Esophagus muscularis mucosa (tissue), 4 donors: Measurements from ENCODE around the gene PRPSAP1. TPM values are rescaled to one million over a fixed set of nuclear protein-coding genes. Genes with fewer than 3 reads are reported as not detected.
"Not testable (repeated sequence)": the region's sequence is repeated elsewhere in the genome, so short reads cannot be mapped to it uniquely, and the experiment has no call there.

Experiments used
- DNase-seq: peaks from one replicate; pipeline ENCODE4 v3.0.0-alpha.2; 2017; ENCODE audit errors: extremely low spot score
- H3K27ac ChIP-seq, 4 donors: fragments of 200-600 bp; sonication (generic); replicated peaks in 1 of 4; 1 replicate in 3 of 4; 2 replicates in 1 of 4; pipeline ENCODE4 v1.5.1; 2016 to 2019; ENCODE audit warnings: mild to moderate bottlenecking in 1 of 4
- H3K27me3 ChIP-seq, 4 donors: fragments of 200-600 bp; sonication (generic); one replicate each; pipeline versions ENCODE4 v1.5.1 to v1.6.0; 2016 to 2019
- H3K36me3 ChIP-seq, 4 donors: fragments of 200-600 bp; sonication (generic); one replicate each; pipeline ENCODE4 v1.5.1; 2016 to 2019
- H3K4me1 ChIP-seq, 4 donors: fragments of 200-600 bp; sonication (generic); one replicate each; pipeline ENCODE4 v1.5.1; 2016 to 2019
- H3K4me3 ChIP-seq, 4 donors: fragments of 200-600 bp; sonication (generic); 1 replicate in 2 of 4; 2 replicates in 2 of 4; pipeline ENCODE4 v1.5.1; 2016 to 2019; ENCODE audit warnings: mild to moderate bottlenecking in 4 of 4, moderate library complexity in 1 of 4
- H3K9me3 ChIP-seq, 4 donors: fragments of 200-600 bp; sonication (generic); 1 replicate in 3 of 4; 2 replicates in 1 of 4; pipeline ENCODE4 v1.5.1; 2016 to 2019
- EP300 ChIP-seq: sonication (generic); formaldehyde crosslinking; IDR thresholded peaks from one replicate; pipeline ENCODE4 v1.6.1; 2017; ENCODE audit warnings: antibody characterized with exemption
- POLR2A ChIP-seq: fragments of 450-650 bp; IDR thresholded peaks from one replicate; pipeline ENCODE4 v1.6.1; 2017; ENCODE audit warnings: antibody characterized with exemption, moderate library complexity, mild to moderate bottlenecking, low read depth
- POLR2AphosphoS5 ChIP-seq, 2 donors: sonication (generic); formaldehyde crosslinking; IDR thresholded peaks; one replicate each; pipeline ENCODE4 v1.6.1; 2017; ENCODE audit warnings: antibody characterized with exemption in 2 of 2
- whole genome bisulfite sequencing: methylation state at CpG from one replicate; pipeline ENCODE4 v1.1.5; 2018; 5-methylcytosine and 5-hydroxymethylcytosine counted together
- intact Hi-C: fragments of 100-400 bp; cut with DNase I; formaldehyde crosslinking; loops from one replicate; pipeline ENCODE4 v1.15.1; 2023
- total RNA-seq, 4 donors: library from RNA; depleted of rRNA; stranded (reverse); fragments of >200 nt; gene quantifications; one replicate each; pipeline versions ENCODE4 v1.1.0 to v1.2.1, GENCODE V29; 2016
- TF ChIP-seq, protein P1 (sequence below), 3 experiments: fragments of 200-600 bp in 2 of 3; fragments of 450-650 bp in 1 of 3; sonication (generic) in 2 of 3; IDR thresholded peaks; one replicate each; pipeline ENCODE4 v1.5.1; 2017 to 2019; ENCODE audit warnings: antibody characterized with exemption in 3 of 3, mild to moderate bottlenecking in 2 of 3, moderate library complexity in 1 of 3

Gene PRPSAP1
- total RNA-seq, 4 donors from 2014 or later: 37.3 to 71.4 (median 50.4) TPM

DNA sequence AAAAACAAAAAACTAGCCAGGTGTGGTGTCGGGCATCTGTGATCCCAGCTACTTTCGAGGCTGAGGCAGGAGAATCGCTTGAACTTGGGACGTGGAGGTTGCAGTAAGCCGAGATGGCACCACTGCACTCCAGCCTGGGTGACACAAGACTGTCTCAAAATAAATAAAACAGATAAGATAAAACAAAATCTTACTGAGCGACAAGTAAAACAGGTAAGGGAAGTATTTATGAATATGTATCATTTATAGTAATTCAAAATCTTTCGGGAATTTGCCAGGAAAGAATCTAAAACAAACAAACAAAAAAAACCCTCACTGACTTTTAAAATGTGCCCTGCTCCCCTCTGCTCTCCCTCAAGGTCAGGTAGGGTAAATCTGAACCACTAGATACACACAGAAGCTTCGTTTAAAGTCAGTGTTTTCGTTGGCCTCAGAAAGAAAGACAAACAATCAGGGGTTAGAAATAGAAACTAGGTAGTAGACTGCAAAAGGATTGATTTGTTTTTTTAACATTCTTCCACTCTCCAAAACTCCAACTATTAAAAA, 2.1 kb downstream of the PRPSAP1 start:
- WGBS: 71% methylated on average over 9 of the region's 9 CpGs
- TF ChIP-seq POLR2AphosphoS5 (IDR thresholded peaks at IDR 0.05) (no peak), EP300 (no peak), POLR2A (no peak)
- TF ChIP-seq, protein P1, sequence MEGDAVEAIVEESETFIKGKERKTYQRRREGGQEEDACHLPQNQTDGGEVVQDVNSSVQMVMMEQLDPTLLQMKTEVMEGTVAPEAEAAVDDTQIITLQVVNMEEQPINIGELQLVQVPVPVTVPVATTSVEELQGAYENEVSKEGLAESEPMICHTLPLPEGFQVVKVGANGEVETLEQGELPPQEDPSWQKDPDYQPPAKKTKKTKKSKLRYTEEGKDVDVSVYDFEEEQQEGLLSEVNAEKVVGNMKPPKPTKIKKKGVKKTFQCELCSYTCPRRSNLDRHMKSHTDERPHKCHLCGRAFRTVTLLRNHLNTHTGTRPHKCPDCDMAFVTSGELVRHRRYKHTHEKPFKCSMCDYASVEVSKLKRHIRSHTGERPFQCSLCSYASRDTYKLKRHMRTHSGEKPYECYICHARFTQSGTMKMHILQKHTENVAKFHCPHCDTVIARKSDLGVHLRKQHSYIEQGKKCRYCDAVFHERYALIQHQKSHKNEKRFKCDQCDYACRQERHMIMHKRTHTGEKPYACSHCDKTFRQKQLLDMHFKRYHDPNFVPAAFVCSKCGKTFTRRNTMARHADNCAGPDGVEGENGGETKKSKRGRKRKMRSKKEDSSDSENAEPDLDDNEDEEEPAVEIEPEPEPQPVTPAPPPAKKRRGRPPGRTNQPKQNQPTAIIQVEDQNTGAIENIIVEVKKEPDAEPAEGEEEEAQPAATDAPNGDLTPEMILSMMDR (IDR thresholded peaks at IDR 0.05): no peak
- DNase-seq: no peak
- intact Hi-C loops: loop anchor here (5.0 kb wide), 1 partner anchor 36 kb away; no protein-coding TSS in a partner anchor
- Histone ChIP-seq H3K36me3 (peaks cover 13 to 19% (median 16%) of the 10 kb centered on the region in 4 donors), H3K27me3 (no peaks in the 10 kb centered on the region), H3K27ac (no peak overlapping the region), H3K4me3 (no peak overlapping the region), H3K4me1 (peaks cover 17 to 30% (median 29%) of the 10 kb centered on the region in 4 donors), H3K9me3 (no peaks in the 10 kb centered on the region)

DNA sequence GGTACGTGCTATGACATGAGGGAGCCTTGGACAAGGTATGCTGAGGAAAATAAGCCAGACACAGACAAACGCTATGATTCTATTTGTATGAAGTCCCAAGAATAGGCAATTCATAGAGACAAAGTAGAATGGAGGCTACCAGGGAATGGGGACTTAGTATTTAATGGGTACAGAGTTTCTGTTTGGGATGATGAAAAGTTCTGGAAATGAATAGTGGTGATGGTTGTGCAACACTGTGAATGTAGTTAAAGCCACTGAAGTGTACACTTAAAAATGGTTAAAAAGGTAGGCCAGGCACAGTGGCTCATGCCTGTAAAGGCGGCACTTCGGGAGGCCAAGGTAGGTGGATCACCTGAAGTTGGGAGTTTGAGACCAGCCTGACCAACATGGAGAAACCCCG, 3.3 kb downstream of the PRPSAP1 start:
- H3K36me3 ChIP-seq: peaks cover 24 to 30% (median 28%) of the 10 kb centered on the region in 4 donors
- H3K27me3 ChIP-seq: no peaks in the 10 kb centered on the region
- DNase-seq: no peak
- no peak overlapping the region for H3K27ac ChIP-seq
- 94% methylated on average over 5 of the region's 5 CpGs for WGBS
- TF ChIP-seq POLR2A (no peak), EP300 (no peak), POLR2AphosphoS5 (IDR thresholded peaks at IDR 0.05) (no peak)
- TF ChIP-seq, protein P1 (IDR thresholded peaks at IDR 0.05): no peak
- no peak overlapping the region for H3K4me3 ChIP-seq
- intact Hi-C loops: loop anchor here (5.0 kb wide), 1 partner anchor 37 kb away; no protein-coding TSS in a partner anchor
- peaks cover 17 to 30% (median 29%) of the 10 kb centered on the region in 4 donors for H3K4me1 ChIP-seq
- H3K9me3 ChIP-seq: no peaks in the 10 kb centered on the region

DNA sequence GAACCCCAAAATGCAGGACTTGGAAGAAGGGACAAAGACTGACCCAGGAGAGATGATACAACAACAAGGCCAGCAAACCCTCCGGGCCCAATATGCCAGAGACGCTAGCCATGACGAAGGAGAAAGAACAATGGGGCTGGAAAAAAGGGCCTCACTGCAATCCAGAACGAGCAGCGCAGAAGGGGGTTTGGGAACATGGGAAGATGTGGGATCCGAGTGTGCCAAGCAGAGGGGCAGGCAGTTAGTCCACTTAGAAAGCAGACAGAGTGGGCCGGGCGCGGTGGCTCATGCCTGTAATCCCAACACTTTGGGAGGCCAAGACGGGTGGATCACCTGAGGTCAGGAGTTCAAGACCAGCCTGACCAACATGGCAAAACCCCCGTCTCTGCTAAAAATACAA, 6.8 kb downstream of the PRPSAP1 start:
- 90% methylated on average over 11 of the region's 11 CpGs for WGBS
- intact Hi-C loops, H3K27ac ChIP-seq, H3K4me3 ChIP-seq, DNase-seq, H3K4me1 ChIP-seq, H3K9me3 ChIP-seq, H3K27me3 ChIP-seq: not testable (repeated sequence)
- H3K36me3 ChIP-seq: peaks cover 34 to 61% (median 59%) of the 10 kb centered on the region in 4 donors

DNA sequence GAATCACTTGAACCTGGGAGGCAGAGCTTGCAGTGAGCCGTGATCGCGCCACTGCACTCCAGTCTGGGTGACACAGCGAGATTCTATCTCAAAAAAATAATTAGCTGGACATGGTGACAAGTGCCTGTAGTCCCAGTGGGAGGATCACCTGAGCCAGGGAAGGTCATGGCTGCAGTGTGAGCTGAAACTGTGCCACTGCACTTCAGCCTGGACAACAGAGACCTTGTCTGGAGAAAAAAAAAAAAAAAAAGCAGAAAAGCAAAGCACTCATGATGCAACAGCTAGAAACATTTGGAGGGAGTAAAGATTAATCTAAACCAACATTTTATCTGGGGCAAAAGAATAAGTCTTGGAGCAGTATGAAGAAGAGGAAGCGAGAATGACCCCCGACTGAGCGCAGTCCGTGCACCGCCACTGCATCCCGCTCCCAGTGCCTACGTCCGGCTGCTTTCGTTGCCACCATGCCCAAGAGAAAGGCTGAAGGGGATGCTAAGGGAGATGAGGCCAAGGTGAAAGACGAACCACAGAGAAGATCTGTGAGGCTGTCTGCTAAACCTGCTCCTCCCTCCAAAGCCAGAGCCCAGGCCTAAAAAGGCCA, 8.2 kb downstream of the PRPSAP1 start:
- Histone ChIP-seq H3K4me3 (no peak overlapping the region), H3K27ac (no peak overlapping the region), H3K36me3 (peaks cover 34 to 68% (median 64%) of the 10 kb centered on the region in 4 donors), H3K4me1 (no peaks in the 10 kb centered on the region), H3K9me3 (no peaks in the 10 kb centered on the region), H3K27me3 (no peaks in the 10 kb centered on the region)
- 93% methylated on average over 14 of the region's 14 CpGs for WGBS
- intact Hi-C loops: no loop called here
- TF ChIP-seq, protein P1 (IDR thresholded peaks at IDR 0.05): no peak
- TF ChIP-seq POLR2AphosphoS5 (IDR thresholded peaks at IDR 0.05) (no peak), POLR2A (no peak), EP300 (no peak)
- no peak for DNase-seq

DNA sequence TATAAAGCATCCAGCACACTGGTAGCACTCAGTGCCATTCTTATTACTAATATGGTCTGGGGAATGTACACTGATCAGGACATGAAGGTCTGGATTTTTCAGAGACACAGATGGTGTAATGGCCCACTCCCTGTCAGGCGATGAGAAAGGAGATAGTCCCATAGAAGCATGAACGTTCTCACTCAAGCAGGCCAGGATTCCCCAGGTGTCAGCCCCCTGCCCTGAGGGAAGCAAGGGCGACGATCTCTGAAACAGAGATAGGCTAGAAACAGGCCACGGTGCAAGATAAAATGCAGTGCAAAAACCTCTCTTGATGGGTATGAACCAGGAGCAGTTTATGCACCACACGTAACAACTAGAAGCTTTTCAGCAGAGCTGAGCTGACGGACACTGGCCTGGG, 10.6 kb downstream of the PRPSAP1 start:
- Histone ChIP-seq H3K4me3 (no peak overlapping the region), H3K27me3 (no peaks in the 10 kb centered on the region), H3K9me3 (no peaks in the 10 kb centered on the region), H3K27ac (no peak overlapping the region), H3K4me1 (peaks cover 0 to 8% (median 4%) of the 10 kb centered on the region in 4 donors), H3K36me3 (peaks cover 33 to 72% (median 61%) of the 10 kb centered on the region in 4 donors)
- no peak for DNase-seq
- intact Hi-C loops: no loop called here
- 95% methylated on average over 7 of the region's 7 CpGs for WGBS
- TF ChIP-seq POLR2AphosphoS5 (IDR thresholded peaks at IDR 0.05) (no peak), POLR2A (no peak), EP300 (no peak)
- TF ChIP-seq, protein P1 (IDR thresholded peaks at IDR 0.05): no peak
